NCI-H146 (cell line): Measurements from ENCODE around the gene RNASET2.
"Not testable (repeated sequence)": the region's sequence is repeated elsewhere in the genome, so short reads cannot be mapped to it uniquely, and the experiment has no call there.

Experiments used
- DNase-seq: peaks from one replicate; lab custom pipeline; 2025; lab: John Stamatoyannopoulos, UW

RNASET2 gene

DNA sequence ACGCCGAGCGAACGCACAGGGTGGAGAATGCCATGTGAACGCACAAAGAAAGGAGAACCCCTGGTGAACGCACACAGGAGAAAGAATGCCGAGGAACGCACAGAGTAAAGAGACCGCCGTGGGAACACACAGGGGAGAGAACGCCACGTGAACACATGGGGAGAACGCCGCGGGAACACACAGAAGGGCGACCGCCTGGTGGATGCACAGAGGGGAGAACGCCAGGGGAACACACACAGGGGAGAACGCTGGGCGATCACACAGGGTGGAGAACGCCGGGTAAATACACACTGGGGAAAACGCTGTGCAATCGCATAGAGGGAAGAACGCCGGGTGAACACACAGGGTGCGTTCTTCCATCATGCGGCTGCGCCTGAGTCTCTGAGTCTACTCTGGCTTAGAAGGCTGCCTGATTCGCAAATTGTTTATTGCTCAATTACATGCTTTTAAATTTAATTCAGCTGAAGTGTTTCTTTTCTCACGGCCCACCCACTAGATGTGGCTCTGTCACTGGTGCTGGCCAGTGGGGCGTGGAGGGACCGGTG, 54.1 kb downstream of the RNASET2 start:
- no peak for DNase-seq

- no peak for DNase-seq
Observed at GRCh38 chr6:166901626-166902025, 54.7 kb downstream of the RNASET2 start.

DNA sequence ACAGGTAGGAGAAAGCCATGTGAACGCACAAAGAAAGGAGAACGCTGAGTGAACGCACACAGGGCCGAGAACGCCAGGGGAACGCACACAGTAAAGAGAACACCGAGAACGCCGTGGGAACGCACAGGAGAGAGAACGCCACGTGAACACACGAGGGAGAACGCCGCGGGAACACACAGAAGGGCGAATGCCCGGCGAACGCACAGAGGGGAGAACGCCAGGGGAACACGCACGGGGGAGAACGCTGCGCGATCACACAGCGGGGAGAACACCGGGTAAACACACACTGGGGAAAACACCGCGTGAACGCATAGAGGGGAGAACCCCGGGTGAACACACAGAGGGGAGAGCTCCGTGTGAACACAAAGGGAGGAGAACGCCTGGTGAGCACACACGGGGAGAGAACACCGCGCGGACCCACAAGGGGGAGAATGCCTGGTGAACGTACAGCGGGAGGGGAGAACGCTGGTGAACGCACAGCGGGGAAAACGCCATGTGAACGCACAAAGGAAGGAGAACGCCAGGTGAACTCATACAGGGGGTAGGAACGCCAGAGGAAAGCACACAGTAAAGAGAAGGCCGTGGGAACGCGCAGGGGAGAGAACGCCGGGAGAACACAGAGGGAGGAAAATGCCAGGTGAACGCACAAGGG, 55.3 kb downstream of the RNASET2 start:
- no peak for DNase-seq

- DNase-seq, result no peak
Observed at GRCh38 chr6:166900130-166900708, 56.1 kb downstream of the RNASET2 start.

DNA sequence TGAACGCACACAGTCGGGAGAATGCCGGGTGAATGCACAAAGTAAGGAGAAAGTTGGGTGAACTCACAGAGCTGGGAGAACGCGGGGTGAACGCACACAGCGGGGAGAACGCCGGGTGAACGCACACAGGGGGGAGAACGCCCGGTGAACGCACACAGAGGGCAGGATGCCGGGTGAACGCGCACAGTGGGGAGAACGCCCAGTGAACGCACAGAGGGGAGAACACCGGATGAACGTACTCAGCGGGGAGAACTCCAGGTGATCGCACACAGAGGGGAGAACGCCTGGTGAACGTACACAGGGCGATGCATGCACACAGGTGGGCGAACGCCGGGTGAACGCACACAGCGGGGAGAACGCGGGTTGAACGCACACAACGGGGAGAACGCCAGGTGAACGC, 57.4 kb downstream of the RNASET2 start:
- no peak for DNase-seq

GRCh38 chr6:166894614-166895013, 61.7 kb downstream of the RNASET2 start:
- DNase-seq, result not testable (repeated sequence)

DNA sequence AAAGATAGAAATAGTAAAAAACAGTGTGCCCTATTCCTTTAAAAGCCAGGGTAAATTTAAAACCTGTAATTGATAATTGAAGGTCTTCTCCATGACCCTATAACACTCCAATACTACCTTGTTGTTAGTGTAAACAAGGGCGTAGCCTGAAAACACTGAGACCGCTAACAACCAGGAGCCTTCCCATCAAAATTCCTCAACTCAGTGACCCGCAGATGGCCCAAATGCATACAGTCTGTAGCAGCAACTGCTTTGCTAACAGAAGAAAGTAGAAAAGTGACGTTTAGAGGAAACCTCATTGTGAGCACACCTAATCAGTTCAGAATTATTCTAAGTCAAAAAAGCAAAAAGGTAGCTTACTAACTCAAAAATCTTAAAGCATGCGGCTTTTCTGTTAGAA, 63.9 kb downstream of the RNASET2 start:
- not testable (repeated sequence) for DNase-seq

DNA sequence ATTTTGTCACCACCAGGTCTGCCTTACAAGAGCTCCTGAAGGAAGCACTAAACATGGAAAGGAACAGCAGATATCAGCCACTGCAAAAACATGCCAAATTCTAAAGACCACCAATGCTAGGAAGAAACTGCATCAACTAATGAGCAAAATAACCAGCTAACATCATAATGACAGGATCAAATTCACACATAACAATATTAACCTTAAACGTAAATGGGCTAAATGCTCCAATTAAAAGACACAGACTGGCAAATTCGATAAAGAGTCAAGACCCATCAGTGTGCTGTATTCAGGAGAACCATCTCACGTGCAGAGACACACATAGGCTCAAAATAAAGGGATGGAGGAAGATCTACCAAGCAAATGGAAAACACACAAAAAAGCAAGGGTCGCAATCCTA, 69.6 kb downstream of the RNASET2 start:
- not testable (repeated sequence) for DNase-seq

- not testable (repeated sequence) for DNase-seq
Observed at GRCh38 chr6:166884958-166885357, 71.4 kb downstream of the RNASET2 start.

DNA sequence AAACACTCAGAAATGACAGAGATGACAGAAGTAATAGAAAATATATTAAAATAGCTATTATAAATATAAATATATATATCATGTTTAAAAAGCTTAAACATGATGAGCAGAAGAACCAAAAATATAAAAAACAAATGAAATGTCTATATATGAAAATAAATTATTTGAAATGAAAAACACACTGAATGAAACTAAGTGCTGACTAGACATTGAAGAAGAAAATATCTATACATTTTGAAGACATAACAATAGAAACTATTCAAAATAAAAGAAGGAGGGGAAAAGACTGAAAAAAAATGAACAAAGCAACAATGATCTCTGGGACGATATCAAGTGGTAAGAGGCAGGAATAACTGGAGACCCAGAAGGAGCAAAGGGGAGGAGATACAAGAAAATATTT, 76.8 kb downstream of the RNASET2 start:
- no peak for DNase-seq
